Mucosa of descending colon (tissue), 3 donors: Measurements from ENCODE around the gene SERTAD2. TPM values are rescaled to one million over a fixed set of nuclear protein-coding genes. Genes with fewer than 3 reads are reported as not detected.

ENCODE experiments used
- ATAC-seq: fragments of 200-7000 bp; cut with Tn5 transposase; one replicate; pipeline ENCODE4 v1.9.1; 2020; ENCODE audit warnings: mild to moderate bottlenecking, moderate library complexity
- DNase-seq, 3 donors: peaks; one replicate each; pipeline ENCODE4 v3.0.0-alpha.2; 2020
- H3K36me3 ChIP-seq: fragments of 200-600 bp; one replicate; pipeline ENCODE4 v1.8.0; 2021; ENCODE audit warnings: low read depth, mild to moderate bottlenecking
- H3K4me1 ChIP-seq: fragments of 200-600 bp; one replicate; pipeline ENCODE4 v1.8.0; 2021; ENCODE audit warnings: low read depth, mild to moderate bottlenecking
- H3K4me3 ChIP-seq: fragments of 200-600 bp; one replicate; pipeline ENCODE4 v1.8.0; 2021; ENCODE audit warnings: mild to moderate bottlenecking
- H3K9me3 ChIP-seq: fragments of 200-600 bp; one replicate; pipeline ENCODE4 v1.8.0; 2021; ENCODE audit warnings: mild to moderate bottlenecking
- CTCF ChIP-seq: fragments of 200-600 bp; IDR thresholded peaks from one replicate; pipeline ENCODE4 v1.8.0; 2022; ENCODE audit warnings: antibody characterized with exemption, mild to moderate bottlenecking
- intact Hi-C, 2 donors: fragments of 100-400 bp; cut with DNase I in 1 of 2; cut with micrococcal nuclease in 1 of 2; formaldehyde crosslinking; loops; one replicate each; pipeline versions ENCODE4 v1.11.0 to v1.11.1; 2022; cut with DNase I, micrococcal nuclease
- total RNA-seq, 3 donors: library from RNA; stranded (reverse); fragmentation: NEBNext Ultra II Directional in 2 of 3; extraction: Animal tissue kit (Norgen Biotek cat#: 25700) in 2 of 3; gene quantifications; one replicate each; pipeline versions ENCODE4 v1.2.1 to v1.2.4, GENCODE V29; 2021 to 2023
- donor health status: DM: no; HTN: no; CAD: no; lungs with moderate emphysema.
- donor health status: DM: no; HTN: no; CAD: no.
- donor health status: DM: no; HTN: yes; CAD: no.

The SERTAD2 gene
- total RNA-seq, 3 donors from 2014 or later: 17.3 to 20.6 (median 20.6) TPM

GRCh38 chr2:64679673-64680425, 26.1 kb upstream of the SERTAD2 start:
- Histone ChIP-seq H3K4me1 (no peaks in the 10 kb centered on the region), H3K9me3 (no peaks in the 10 kb centered on the region), H3K36me3 (no peaks in the 10 kb centered on the region), H3K4me3 (no peak overlapping the region)
- DNase-seq: no peak
- no peak for ATAC-seq
- intact Hi-C loops: no loop called here
- TF ChIP-seq CTCF: no peak

GRCh38 chr2:64678771-64679590, 25.3 kb upstream of the SERTAD2 start:
- intact Hi-C loops: no loop called here
- no peaks in the 10 kb centered on the region for H3K36me3 ChIP-seq

GRCh38 chr2:64677530-64677929, 23.8 kb upstream of the SERTAD2 start:
- no peaks in the 10 kb centered on the region for H3K36me3 ChIP-seq
- no peak for TF ChIP-seq CTCF
- no peaks in the 10 kb centered on the region for H3K9me3 ChIP-seq
- H3K4me3 ChIP-seq: no peak overlapping the region
- DNase-seq (peak in 2 of 3 donors; percentile 30 to 33), ATAC-seq (peak; percentile 70)
- H3K4me1 ChIP-seq: no peaks in the 10 kb centered on the region
- intact Hi-C loops: no loop called here

More at GRCh38 chr2:64678771-64679590, 25.3 kb upstream of the SERTAD2 start:
- no peak overlapping the region for H3K4me3 ChIP-seq
- no peak for TF ChIP-seq CTCF
- H3K4me1 ChIP-seq: no peaks in the 10 kb centered on the region
- ATAC-seq (no peak), DNase-seq (no peak)
- H3K9me3 ChIP-seq: no peaks in the 10 kb centered on the region

- ATAC-seq: peak; percentile 28
- no peaks in the 10 kb centered on the region for H3K4me1 ChIP-seq
- intact Hi-C loops: no loop called here
These were observed 22.1 kb upstream of the SERTAD2 start for GRCh38 chr2:64675860-64676259.

GRCh38 chr2:64672708-64673107, 19.0 kb upstream of the SERTAD2 start:
- no peaks in the 10 kb centered on the region for H3K4me1 ChIP-seq
- no peaks in the 10 kb centered on the region for H3K36me3 ChIP-seq
- no peak overlapping the region for H3K4me3 ChIP-seq
- DNase-seq: no peak
- intact Hi-C loops: no loop called here
- no peaks in the 10 kb centered on the region for H3K9me3 ChIP-seq
- ATAC-seq: peak; percentile 60
- no peak for TF ChIP-seq CTCF

More at GRCh38 chr2:64675860-64676259, 22.1 kb upstream of the SERTAD2 start:
- no peaks in the 10 kb centered on the region for H3K36me3 ChIP-seq
- no peak overlapping the region for H3K4me3 ChIP-seq
- TF ChIP-seq CTCF: no peak
- no peaks in the 10 kb centered on the region for H3K9me3 ChIP-seq
- DNase-seq: no peak
